Heart left ventricle (tissue), 13 donors: ENCODE data around the gene SRSF8.
"Not testable (repeated sequence)": the region's sequence is repeated elsewhere in the genome, so short reads cannot be mapped to it uniquely, and the experiment has no call there.

Source experiments
- CTCF ChIP-seq, 12 donors: fragments of 200-600 bp; sonication (generic) in 4 of 12; IDR thresholded peaks; one replicate each; pipeline versions ENCODE4 v1.5.0 to v1.8.0; 2018 to 2022; ENCODE audit warnings: antibody characterized with exemption in 12 of 12, mild to moderate bottlenecking in 5 of 12
- POLR2A ChIP-seq, 2 donors: fragments of 450-650 bp; IDR thresholded peaks; one replicate each; pipeline ENCODE4 v1.6.1; 2017; ENCODE audit warnings: antibody characterized with exemption in 2 of 2, mild to moderate bottlenecking in 2 of 2, moderate library complexity in 2 of 2
- donor health status: ischemic (EF 13 %, LVEDD 7.1; RV severe dilation, severe dysfunction).
- donor health status: DM: no; HTN: yes; CAD: no.
- donor health status: DM: no; HTN: no; CAD: no.
- donor health status: ischemic (EF 25% LVEDD 6.9; RV normal size, moderate dysfunction).
- donor health status: ischemic (EF 25% LVEDD 5.7; RV mildly dilated, moderate dysfunction).
- donor health status: ischemic (EF 35%, LVEDD 5.7; RV mildly dilated, moderate dysfunction).
- donor health status: nonischemic (EF 11% LVEDD 7.7; RV severe dilation, severe dysfunction).
- donor health status: DM: yes; HTN: yes; CAD: no.
- donor health status: PGD.
- donor health status: ischemic (EF 29% LVEDD 5.4; RV normal size, mild dysfunction).
- donor health status: nonischemic (EF 23%, LVEDD 6.1; RV moderate dilation, normal function).

- not testable (repeated sequence) for TF ChIP-seq CTCF, POLR2A (IDR thresholded peaks at IDR 0.05)
Observed at GRCh38 chr11:95021468-95021867, 45.3 kb upstream of the SRSF8 start.
